Sigmoid colon (tissue), 4 donors: ENCODE data around the gene NDUFC1.
"Not testable (repeated sequence)": the region's sequence is repeated elsewhere in the genome, so short reads cannot be mapped to it uniquely, and the experiment has no call there.

Source experiments
- CTCF ChIP-seq, 4 experiments: fragments of 450-650 bp in 3 of 4; fragments of 200-600 bp in 1 of 4; IDR thresholded peaks; one replicate each; pipeline ENCODE4 v1.5.1; 2016 to 2019; ENCODE audit warnings: antibody characterized with exemption in 4 of 4, mild to moderate bottlenecking in 3 of 4, moderate library complexity in 2 of 4
- POLR2A ChIP-seq, 2 donors: fragments of 450-650 bp; IDR thresholded peaks; one replicate each; pipeline ENCODE4 v1.6.1; 2016; ENCODE audit warnings: antibody characterized with exemption in 2 of 2, mild to moderate bottlenecking in 2 of 2, moderate library complexity in 2 of 2
- POLR2AphosphoS5 ChIP-seq, 4 donors: sonication (generic); formaldehyde crosslinking; IDR thresholded peaks; one replicate each; pipeline ENCODE4 v1.6.1; 2017; ENCODE audit warnings: antibody characterized with exemption in 4 of 4

GRCh38 chr4:139322070-139322469, 19.8 kb upstream of the NDUFC1 start:
- not testable (repeated sequence) for TF ChIP-seq CTCF, POLR2A, POLR2AphosphoS5 (IDR thresholded peaks at IDR 0.05)
